GM12878 (cell line): ENCODE results near the gene RPSA. TPM values are rescaled to one million over a fixed set of nuclear protein-coding genes. Genes with fewer than 3 reads are reported as not detected.

ENCODE experiments used
- BCL11A ChIP-seq: IDR thresholded peaks from 2 replicates; pipeline ENCODE4 v1.6.1; 2011; ENCODE audit warnings: low read depth, low read length
- BCLAF1 ChIP-seq: fragments of 450-650 bp; IDR thresholded peaks from 2 replicates; pipeline ENCODE4 v1.6.1; 2017; ENCODE audit warnings: antibody characterized with exemption, mild to moderate bottlenecking, moderate library complexity
- CREM ChIP-seq: IDR thresholded peaks from 2 replicates; pipeline ENCODE4 v1.6.1; 2014; ENCODE audit warnings: antibody characterized with exemption, low read depth
- CUX1 ChIP-seq: IDR thresholded peaks from 2 replicates; pipeline ENCODE4 v1.6.1; 2012; ENCODE audit warnings: improper control_type of control experiment, low read depth, low read length; ENCODE audit not compliant: insufficient replicate concordance
- FOXK2 ChIP-seq: fragments of 450-650 bp; IDR thresholded peaks from 2 replicates; pipeline ENCODE4 v1.6.1; 2017; ENCODE audit warnings: mild to moderate bottlenecking, moderate library complexity
- FOXM1 ChIP-seq: IDR thresholded peaks from 2 replicates; pipeline ENCODE4 v1.6.1; 2012; ENCODE audit warnings: low read depth, mild to moderate bottlenecking, inconsistent platforms, low read length, moderate library complexity
- HCFC1 ChIP-seq: fragments of 150-350 bp; IDR thresholded peaks from 2 replicates; pipeline ENCODE4 v1.6.1; 2014; ENCODE audit warnings: low read length
- JUNB ChIP-seq: IDR thresholded peaks from 2 replicates; pipeline ENCODE4 v1.6.1; 2016; ENCODE audit warnings: antibody characterized with exemption, mild to moderate bottlenecking
- MLLT1 ChIP-seq: fragments of 450-650 bp; IDR thresholded peaks from 2 replicates; pipeline ENCODE4 v1.6.1; 2016; ENCODE audit warnings: mild to moderate bottlenecking
- MYB ChIP-seq: fragments of 150-350 bp; IDR thresholded peaks from 2 replicates; pipeline ENCODE4 v1.6.1; 2014; ENCODE audit warnings: mild to moderate bottlenecking, low read depth, low read length, borderline replicate concordance
- NR2C2 ChIP-seq: IDR thresholded peaks from 2 replicates; pipeline ENCODE4 v1.6.1; 2011; ENCODE audit warnings: borderline replicate concordance, low read depth; ENCODE audit not compliant: control insufficient read depth, insufficient read length
- NRF1 ChIP-seq: conservative IDR thresholded peaks from 2 replicates; pipeline ENCODE4 v1.6.1; 2011; ENCODE audit warnings: mild to moderate bottlenecking, low read depth, low read length, improper control_type of control experiment
- PAX5 ChIP-seq: IDR thresholded peaks from 2 replicates; pipeline ENCODE4 v1.6.1; 2011; ENCODE audit warnings: low read depth, low read length, borderline replicate concordance
- SP1 ChIP-seq: IDR thresholded peaks from one replicate; pipeline ENCODE4 v1.6.1; 2011; ENCODE audit warnings: low read depth, low read length
- SREBF1 ChIP-seq: IDR thresholded peaks from 2 replicates; pipeline ENCODE4 v1.6.1; 2012; ENCODE audit warnings: mild to moderate bottlenecking, low read length
- STAT1 ChIP-seq: fragments of 450-650 bp; conservative IDR thresholded peaks from 2 replicates; pipeline ENCODE4 v1.6.1; 2014; ENCODE audit warnings: antibody characterized with exemption, mild to moderate bottlenecking
- TAF1 ChIP-seq: IDR thresholded peaks from 2 replicates; pipeline ENCODE4 v1.6.1; 2011; ENCODE audit warnings: mild to moderate bottlenecking, low read depth, low read length, borderline replicate concordance
- TBL1XR1 ChIP-seq: IDR thresholded peaks from 2 replicates; pipeline ENCODE4 v1.6.1; 2012; ENCODE audit warnings: low read depth, low read length, improper control_type of control experiment
- YBX1 ChIP-seq: fragments of 450-650 bp; IDR thresholded peaks from 2 replicates; pipeline ENCODE4 v1.6.1; 2016; ENCODE audit warnings: antibody characterized with exemption
- ZNF207 ChIP-seq: fragments of 450-650 bp; IDR thresholded peaks from 2 replicates; pipeline ENCODE4 v1.6.1; 2014; ENCODE audit warnings: antibody characterized with exemption, mild to moderate bottlenecking, borderline replicate concordance
- ZNF384 ChIP-seq: IDR thresholded peaks from 2 replicates; pipeline ENCODE4 v1.6.1; 2012; ENCODE audit warnings: low read depth, mild to moderate bottlenecking, low read length, improper control_type of control experiment, borderline replicate concordance
- polyA plus RNA-seq, 11 experiments: library from polyadenylated mRNA; depleted of rRNA in 4 of 11; unstranded in 6 of 11; stranded (reverse) in 5 of 11; fragments of >200 nt; fragmentation: Nextera tagmentation in 4 of 11; fragmentation: Illumina TruSeq in 1 of 11; extraction: Ambion mirVana in 4 of 11; extraction: Trizol in 1 of 11; gene quantifications; 1 replicate in 1 of 11; 2 replicates in 10 of 11; pipeline versions ENCODE4 v1.2.1 to v1.2.3, GENCODE V29; 2011 to 2016; ENCODE audit warnings: inconsistent platforms in 2 of 11, missing spikeins in 2 of 11, low read depth in 1 of 11
- total RNA-seq, 4 experiments: library from RNA; depleted of rRNA in 3 of 4; stranded (reverse); fragments of >200 nt in 3 of 4; fragmentation: Illumina TruSeq in 1 of 4; extraction: Trizol in 1 of 4; gene quantifications; 2 replicates each; pipeline versions ENCODE4 v1.2.1 to v1.2.3, GENCODE V29; 2013 to 2021

Gene RPSA
- total and polyA plus RNA-seq, 10 of the 15 experiments (the other 5 are each of a cell fraction or from before 2014, with no cell fraction given): 1,012 to 5,036 (median 3,460) TPM

DNA sequence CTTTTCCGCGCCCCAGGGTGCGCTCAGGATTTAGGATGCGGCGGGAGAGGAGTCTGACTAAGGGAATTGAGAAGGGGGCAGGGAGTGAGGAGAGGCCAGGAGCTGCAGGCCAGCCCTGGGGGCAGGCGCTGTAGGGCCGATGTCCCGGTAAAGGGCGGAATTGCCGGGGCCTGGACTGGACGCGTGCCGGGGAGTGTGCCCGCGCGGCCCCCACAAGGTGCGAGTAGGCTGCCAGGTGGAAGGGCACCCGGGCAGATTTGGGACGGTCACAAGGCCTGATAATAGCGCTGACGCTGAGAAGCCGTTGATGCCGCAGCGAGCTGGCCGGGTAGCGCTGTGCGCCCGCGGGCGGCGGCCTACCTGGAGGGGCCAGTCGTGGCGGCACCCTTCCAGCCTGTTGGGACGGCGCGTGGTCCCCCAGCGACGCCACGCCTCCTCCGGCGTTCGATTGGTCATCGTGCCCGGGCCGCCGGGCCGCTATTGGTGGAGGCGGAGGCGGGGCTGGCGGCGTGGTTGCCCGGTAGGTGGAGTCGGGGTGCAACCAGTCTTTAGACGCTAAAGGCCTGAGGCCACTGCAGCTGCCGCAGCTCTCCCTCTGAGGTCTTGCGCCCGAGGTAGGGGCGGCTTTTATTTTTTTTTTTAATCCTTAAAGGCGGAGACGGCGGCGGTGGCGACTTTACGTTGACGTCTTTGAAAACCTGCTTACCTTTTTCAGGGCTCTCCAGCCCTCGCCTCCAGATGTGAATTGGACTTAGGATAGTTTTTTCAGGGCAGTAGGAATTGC is 22.4 kb upstream of the RPSA start (continued):
- TF ChIP-seq BCLAF1: no peak
- TF ChIP-seq SREBF1: no peak
- no peak for TF ChIP-seq TBL1XR1
- TF ChIP-seq PAX5: no peak; the same call in 1 of the 2 replicates
- TF ChIP-seq JUNB: no peak
- TF ChIP-seq MYB: no peak
- no peak for TF ChIP-seq BCL11A
- no peak for TF ChIP-seq MLLT1
- no peak for TF ChIP-seq NR2C2
- TF ChIP-seq HCFC1: 0 out of 2 replicates have a peak, but pooled peaks have one; percentile 14
- no peak for TF ChIP-seq FOXK2
- peak; percentile 93 for TF ChIP-seq SP1
- no peak for TF ChIP-seq STAT1
- TF ChIP-seq ZNF207: no peak
- no peak for TF ChIP-seq YBX1
- TF ChIP-seq ZNF384: peak; percentile 64
- peak; percentile 31 for TF ChIP-seq CUX1
- TF ChIP-seq TAF1: peak; percentile 90
- TF ChIP-seq NRF1: no peak
- TF ChIP-seq FOXM1: no peak
- peak; percentile 69 for TF ChIP-seq CREM
